Measurements from ENCODE around the gene LLGL2.

The LLGL2 gene

DNA sequence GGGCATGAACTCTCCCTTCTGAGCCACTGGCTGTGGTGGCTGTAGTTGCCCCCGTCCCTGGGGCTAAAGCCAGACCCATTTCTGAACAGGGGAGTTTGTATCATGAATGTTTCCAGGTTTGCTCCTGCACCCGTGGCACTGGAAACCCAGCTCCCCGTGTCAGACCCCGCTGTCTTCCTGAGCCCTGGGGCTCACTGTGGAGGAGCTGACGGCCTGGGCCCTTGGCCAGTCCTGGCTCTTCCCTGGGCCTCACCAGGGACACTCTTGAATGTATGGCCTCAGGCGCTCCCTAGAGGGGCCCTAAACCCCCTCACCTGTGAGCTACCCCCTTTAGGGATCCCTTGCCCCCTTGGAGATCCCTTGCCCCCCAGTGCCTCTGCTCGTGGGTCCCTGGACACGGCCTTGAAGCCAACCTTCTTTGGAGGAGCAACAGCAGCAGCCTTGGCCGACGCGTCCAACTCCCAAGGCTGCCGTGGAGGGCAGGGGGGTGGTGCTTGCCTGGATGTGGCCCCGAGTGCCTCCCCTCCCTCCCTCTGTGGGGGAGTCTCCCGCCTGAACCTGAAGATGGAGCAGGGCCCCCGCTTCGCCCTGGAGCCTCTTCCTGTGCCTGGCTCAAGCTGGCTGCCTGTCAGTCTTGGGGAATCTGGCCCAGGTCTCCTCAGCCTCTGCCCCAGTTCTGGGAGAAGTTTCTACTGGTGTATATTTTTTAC, 26.0 kb upstream of the LLGL2 start:
- TF ChIP-seq, protein P1, sequence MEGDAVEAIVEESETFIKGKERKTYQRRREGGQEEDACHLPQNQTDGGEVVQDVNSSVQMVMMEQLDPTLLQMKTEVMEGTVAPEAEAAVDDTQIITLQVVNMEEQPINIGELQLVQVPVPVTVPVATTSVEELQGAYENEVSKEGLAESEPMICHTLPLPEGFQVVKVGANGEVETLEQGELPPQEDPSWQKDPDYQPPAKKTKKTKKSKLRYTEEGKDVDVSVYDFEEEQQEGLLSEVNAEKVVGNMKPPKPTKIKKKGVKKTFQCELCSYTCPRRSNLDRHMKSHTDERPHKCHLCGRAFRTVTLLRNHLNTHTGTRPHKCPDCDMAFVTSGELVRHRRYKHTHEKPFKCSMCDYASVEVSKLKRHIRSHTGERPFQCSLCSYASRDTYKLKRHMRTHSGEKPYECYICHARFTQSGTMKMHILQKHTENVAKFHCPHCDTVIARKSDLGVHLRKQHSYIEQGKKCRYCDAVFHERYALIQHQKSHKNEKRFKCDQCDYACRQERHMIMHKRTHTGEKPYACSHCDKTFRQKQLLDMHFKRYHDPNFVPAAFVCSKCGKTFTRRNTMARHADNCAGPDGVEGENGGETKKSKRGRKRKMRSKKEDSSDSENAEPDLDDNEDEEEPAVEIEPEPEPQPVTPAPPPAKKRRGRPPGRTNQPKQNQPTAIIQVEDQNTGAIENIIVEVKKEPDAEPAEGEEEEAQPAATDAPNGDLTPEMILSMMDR (IDR thresholded peaks at IDR 0.05; ENCODE audit: insufficient read depth, missing control alignments), result no peak
- FAIRE-seq (no peak), DNase-seq (ENCODE audit: insufficient read length, low spot score) (no peak)

DNA sequence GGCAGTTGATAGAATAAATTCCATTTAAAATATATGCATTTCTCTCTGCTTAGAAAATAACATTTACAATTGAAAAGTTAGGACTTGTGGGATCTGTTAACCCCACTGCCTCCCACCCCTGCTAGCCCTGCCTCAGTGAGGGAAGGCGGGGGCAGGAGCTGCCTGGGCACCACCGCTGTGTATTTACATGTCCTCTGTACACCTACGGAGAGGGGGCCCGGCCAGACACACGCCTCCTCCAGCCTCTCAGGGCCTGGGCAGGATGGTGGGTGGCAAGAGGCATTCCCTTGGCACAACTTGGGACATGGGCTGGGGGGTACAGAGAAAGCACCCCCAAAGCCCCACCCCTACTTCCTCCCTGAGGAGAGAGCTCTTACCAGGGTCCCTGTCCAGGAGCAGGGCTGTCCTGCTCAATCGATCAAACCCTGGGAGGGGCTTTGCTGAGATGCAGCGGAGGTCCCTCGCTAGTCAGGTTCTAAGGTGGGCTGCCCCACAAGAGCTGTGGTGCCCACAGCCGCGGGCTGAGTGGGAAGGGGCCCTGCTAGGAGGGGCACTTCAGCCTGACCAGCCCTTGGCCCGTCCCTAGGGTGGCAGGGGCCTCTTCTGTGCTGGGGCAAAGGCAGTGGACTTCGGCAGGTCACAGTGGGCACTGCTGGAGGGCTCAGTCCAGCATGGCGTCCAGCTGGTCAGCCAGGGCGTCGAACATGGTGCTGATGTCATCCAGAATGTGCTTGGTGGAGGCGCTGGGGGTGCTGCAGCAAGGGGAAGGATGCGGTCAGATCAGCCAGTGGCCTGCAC, 24.9 kb upstream of the LLGL2 start:
- TF ChIP-seq, protein P1 (IDR thresholded peaks at IDR 0.05; ENCODE audit: insufficient read depth, missing control alignments), result no peak
- DNase-seq (ENCODE audit: insufficient read length, low spot score), result no peak
- FAIRE-seq, result no peak

DNA sequence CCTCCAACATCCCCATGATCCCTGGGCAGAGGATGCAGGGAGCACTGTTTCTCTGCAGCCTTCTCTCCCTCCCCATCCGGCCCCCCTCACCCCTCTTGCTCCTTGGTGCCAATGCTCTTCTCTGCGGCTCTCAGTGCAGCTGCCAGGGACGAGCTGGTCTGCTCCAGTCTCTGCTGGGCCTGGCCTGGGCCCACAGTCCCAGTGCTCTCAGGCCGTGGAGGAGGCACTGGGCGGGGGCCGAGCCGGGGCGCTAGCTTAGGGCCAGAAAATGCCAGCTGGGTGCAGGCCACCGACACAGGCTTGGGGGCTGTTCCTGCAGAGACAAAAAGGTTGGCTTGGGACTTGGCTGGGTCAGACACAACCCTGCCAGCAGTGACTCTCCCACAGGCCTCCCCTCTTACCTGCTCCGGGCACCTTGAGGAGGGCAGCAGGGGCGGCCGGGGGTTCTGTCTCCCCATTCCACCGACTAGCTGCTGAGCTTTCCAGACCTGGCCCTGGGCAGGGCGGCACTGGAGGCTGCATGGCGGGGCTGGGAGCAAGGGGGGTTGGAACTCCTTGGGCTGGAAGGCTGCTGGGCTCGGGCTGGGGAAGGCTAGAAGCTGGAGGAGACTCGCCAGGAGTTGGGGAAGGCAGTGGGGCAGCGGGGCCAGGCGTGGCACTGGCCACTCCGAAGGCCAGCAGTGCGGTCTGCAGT, 24.0 kb upstream of the LLGL2 start:
- TF ChIP-seq, protein P1 (IDR thresholded peaks at IDR 0.05; ENCODE audit: insufficient read depth, missing control alignments), result no peak
- FAIRE-seq, result no peak
- DNase-seq (ENCODE audit: insufficient read length, low spot score), result no peak

DNA sequence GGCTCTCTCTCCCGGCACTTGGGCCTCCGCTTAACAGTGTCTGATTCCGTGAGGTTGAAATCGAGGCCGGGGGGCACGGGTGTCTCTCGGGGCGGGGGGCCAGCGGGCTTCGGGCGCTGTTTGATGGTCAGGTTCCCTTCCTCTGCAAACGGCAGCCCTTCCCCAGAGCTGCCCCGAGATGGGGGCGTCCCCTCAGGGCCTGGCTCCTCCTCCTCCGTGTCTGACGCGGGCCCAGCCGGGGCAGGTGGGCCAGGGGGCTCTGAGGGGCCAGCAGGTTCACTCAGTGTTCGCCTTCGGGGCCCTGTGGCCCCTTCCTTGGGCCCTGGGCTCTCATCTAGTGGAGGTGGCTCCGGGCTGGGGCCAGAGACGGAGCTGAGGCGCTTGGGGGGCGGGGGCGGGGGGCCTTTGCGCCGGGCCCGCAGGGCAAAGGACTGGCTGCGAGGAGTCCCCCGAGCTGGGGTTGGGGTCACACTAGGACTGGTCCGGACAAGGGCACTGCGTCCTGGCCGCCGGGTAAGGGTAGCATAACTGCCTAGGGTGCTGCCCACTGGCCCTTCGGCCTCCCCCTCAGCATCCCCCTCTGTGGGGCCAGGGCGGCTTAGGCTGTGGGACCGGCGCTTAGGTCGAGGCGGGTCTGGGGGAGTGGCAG, 23.3 kb upstream of the LLGL2 start:
- TF ChIP-seq, protein P1 (IDR thresholded peaks at IDR 0.05; ENCODE audit: insufficient read depth, missing control alignments), result no peak
- no peak for FAIRE-seq
- no peak for DNase-seq (ENCODE audit: insufficient read length, low spot score)

DNA sequence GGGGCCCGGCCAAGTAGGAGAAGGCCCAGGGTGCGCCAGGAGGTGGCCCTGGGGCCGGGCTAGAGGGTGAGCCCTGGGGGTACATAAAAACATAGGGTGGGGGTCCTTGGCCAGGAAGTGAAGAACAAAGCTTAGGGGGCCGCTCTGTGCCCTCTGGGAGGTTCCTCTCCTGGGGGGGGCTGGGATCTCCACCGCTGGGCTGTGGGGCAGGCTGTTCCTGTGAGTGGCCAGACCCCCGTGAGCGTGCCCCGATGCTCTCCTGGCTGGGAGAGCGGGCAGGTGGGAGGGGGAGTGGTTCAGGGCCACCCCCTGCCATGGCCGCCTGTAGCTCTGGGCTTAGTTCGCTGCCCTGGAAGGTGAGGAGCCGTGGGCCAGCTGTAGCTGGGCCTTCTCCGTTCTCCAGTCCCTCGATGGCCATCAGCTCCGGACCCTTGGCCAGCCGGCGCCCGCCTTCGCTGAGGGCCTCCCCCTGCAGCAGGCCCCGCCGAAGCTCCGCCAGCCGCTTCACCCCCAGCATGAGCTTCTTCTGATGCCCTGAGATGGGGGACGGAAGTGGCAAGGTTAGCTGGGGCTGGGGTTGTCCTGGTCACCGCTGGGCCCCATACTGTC, 22.7 kb upstream of the LLGL2 start:
- no peak for DNase-seq (ENCODE audit: insufficient read length, low spot score)
- FAIRE-seq, result no peak
- TF ChIP-seq, protein P1 (IDR thresholded peaks at IDR 0.05; ENCODE audit: insufficient read depth, missing control alignments), result no peak

DNA sequence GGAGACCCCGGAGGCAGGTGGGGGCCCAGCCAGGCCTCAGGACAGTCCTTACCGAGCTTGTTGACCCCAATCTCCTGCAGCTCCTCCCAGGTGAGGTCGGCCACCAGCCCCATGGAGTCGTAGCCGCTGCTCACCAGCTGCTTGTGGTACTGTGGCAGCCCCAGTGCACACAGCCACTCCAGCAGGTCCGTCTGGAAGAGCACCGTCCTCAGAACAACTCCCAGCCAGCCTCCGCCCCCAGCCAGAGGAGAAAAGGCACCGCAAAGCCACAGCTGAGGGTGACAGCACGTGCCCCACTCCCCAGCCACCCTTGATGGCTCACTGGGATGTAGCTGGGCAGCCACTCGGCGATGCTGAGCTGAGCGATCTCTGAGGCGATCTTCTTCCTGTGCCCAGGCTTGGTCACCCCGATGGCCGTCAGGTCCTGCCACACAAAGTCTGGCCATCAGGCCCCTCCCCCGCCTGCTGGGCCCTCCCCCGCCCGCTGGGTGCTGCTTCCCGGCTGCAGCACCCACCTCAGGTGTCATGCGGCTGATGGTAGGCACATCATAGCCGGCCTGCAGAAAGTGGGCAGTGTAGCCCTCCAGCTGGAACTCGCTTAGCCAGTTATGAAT, 22.1 kb upstream of the LLGL2 start:
- TF ChIP-seq, protein P1 (IDR thresholded peaks at IDR 0.05; ENCODE audit: insufficient read depth, missing control alignments), result no peak
- no peak for DNase-seq (ENCODE audit: insufficient read length, low spot score)

More for the DNA sequence above, 22.1 kb upstream of the LLGL2 start:
- FAIRE-seq, result no peak

All from D721Med (cell line).